Gastrocnemius medialis (tissue), 4 donors: Measurements from ENCODE around the gene PPP2R3C. TPM values are rescaled to one million over a fixed set of nuclear protein-coding genes. Genes with fewer than 3 reads are reported as not detected.
"Not testable (repeated sequence)": the region's sequence is repeated elsewhere in the genome, so short reads cannot be mapped to it uniquely, and the experiment has no call there.

Source experiments
- ATAC-seq, 2 donors: fragments of 150-250 bp; one replicate each; pipeline ENCODE4 v1.9.1; 2016
- DNase-seq, 2 donors: peaks; one replicate each; pipeline ENCODE4 v3.0.0-alpha.2; 2019
- H3K27ac ChIP-seq, 4 donors: fragments of 200-600 bp; sonication (generic); 1 replicate in 1 of 4; 2 replicates in 3 of 4; pipeline ENCODE4 v1.5.1; 2016 to 2018; ENCODE audit warnings: mild to moderate bottlenecking in 2 of 4, moderate library complexity in 1 of 4
- H3K27me3 ChIP-seq, 3 donors: fragments of 200-600 bp; sonication (generic) in 2 of 3; 1 replicate in 1 of 3; 2 replicates in 2 of 3; pipeline versions ENCODE4 v1.5.1 to v1.6.0; 2016 to 2019; ENCODE audit warnings: mild to moderate bottlenecking in 1 of 3, moderate library complexity in 1 of 3
- H3K36me3 ChIP-seq, 2 donors: fragments of 200-600 bp; sonication (generic) in 1 of 2; one replicate each; pipeline ENCODE4 v1.5.1; 2017 to 2018
- H3K4me1 ChIP-seq, 2 donors: fragments of 200-600 bp; sonication (generic) in 1 of 2; one replicate each; pipeline ENCODE4 v1.5.1; 2016 to 2017; ENCODE audit warnings: mild to moderate bottlenecking in 2 of 2
- H3K4me3 ChIP-seq, 4 donors: fragments of 200-600 bp; sonication (generic) in 3 of 4; 1 replicate in 1 of 4; 2 replicates in 3 of 4; pipeline ENCODE4 v1.5.1; 2016 to 2019; ENCODE audit warnings: mild to moderate bottlenecking in 2 of 4
- H3K9me3 ChIP-seq, 3 donors: fragments of 200-600 bp; sonication (generic) in 2 of 3; 1 replicate in 1 of 3; 2 replicates in 2 of 3; pipeline ENCODE4 v1.5.1; 2016 to 2019
- CTCF ChIP-seq, 5 experiments: fragments of 450-650 bp in 3 of 5; fragments of 200-600 bp in 2 of 5; sonication (generic) in 2 of 5; IDR thresholded peaks in 4 of 5; conservative IDR thresholded peaks in 1 of 5; 1 replicate in 4 of 5; 2 replicates in 1 of 5; pipeline ENCODE4 v1.5.1; 2016 to 2019; ENCODE audit warnings: antibody characterized with exemption in 5 of 5, mild to moderate bottlenecking in 3 of 5, moderate library complexity in 3 of 5
- POLR2A ChIP-seq, 2 donors: fragments of 450-650 bp; IDR thresholded peaks; one replicate each; pipeline ENCODE4 v1.6.1; 2017; ENCODE audit warnings: antibody characterized with exemption in 2 of 2, mild to moderate bottlenecking in 2 of 2, moderate library complexity in 2 of 2
- in situ Hi-C, 4 donors: fragments of 200-750 bp; cut with MboI; loops; one replicate each; pipeline versions ENCODE4 v1.15.0 to v1.8.0; 2017; ENCODE audit warnings: low sequenced_read_pairs in 4 of 4
- intact Hi-C: fragments of 100-400 bp; cut with DNase I; formaldehyde crosslinking; loops from one replicate; pipeline ENCODE4 v1.15.1; 2023; ENCODE audit warnings: low total_unique reads
- total RNA-seq, 4 donors: library from RNA; depleted of rRNA; stranded (reverse); fragments of >200 nt; gene quantifications; one replicate each; pipeline versions ENCODE4 v1.1.0 to v1.2.3, GENCODE V29; 2016

PPP2R3C gene
- total RNA-seq, 4 donors from 2014 or later = 27.9 to 59.4 (median 33.2) TPM

GRCh38 chr14:35116242-35116641 lies 5.5 kb downstream of the PPP2R3C start:
- Histone ChIP-seq H3K36me3 (peaks cover 0 to 42% of the 10 kb centered on the region in 2 donors), H3K27ac (no peak overlapping the region), H3K4me3 (no peak overlapping the region), H3K27me3 (no peaks in the 10 kb centered on the region), H3K4me1 (peaks cover 7 to 16% of the 10 kb centered on the region in 2 donors), H3K9me3 (no peaks in the 10 kb centered on the region)
- intact Hi-C loops (no loop called here), in situ Hi-C loops (no loop called here)
- DNase-seq (no peak), ATAC-seq (no peak)
- TF ChIP-seq POLR2A (IDR thresholded peaks at IDR 0.05) = no peak
- no peak for TF ChIP-seq CTCF (IDR thresholded peaks at IDR 0.05 in 4 of 5, conservative IDR thresholded peaks at IDR 0.05 in 1 of 5)

GRCh38 chr14:35114036-35114435 lies 7.8 kb downstream of the PPP2R3C start:
- peaks cover 0 to 10% of the 10 kb centered on the region in 2 donors for H3K4me1 ChIP-seq
- no peak overlapping the region for H3K4me3 ChIP-seq
- H3K27me3 ChIP-seq = no peaks in the 10 kb centered on the region
- intact Hi-C loops (no loop called here), in situ Hi-C loops (no loop called here)
- no peak for TF ChIP-seq CTCF (IDR thresholded peaks at IDR 0.05 in 4 of 5, conservative IDR thresholded peaks at IDR 0.05 in 1 of 5)
- no peak for TF ChIP-seq POLR2A (IDR thresholded peaks at IDR 0.05)
- peaks cover 6 to 64% of the 10 kb centered on the region in 2 donors for H3K36me3 ChIP-seq
- ATAC-seq (no peak), DNase-seq (no peak)
- no peaks in the 10 kb centered on the region for H3K9me3 ChIP-seq
- no peak overlapping the region for H3K27ac ChIP-seq

GRCh38 chr14:35113308-35113950 lies 8.4 kb downstream of the PPP2R3C start:
- TF ChIP-seq CTCF (IDR thresholded peaks at IDR 0.05 in 4 of 5, conservative IDR thresholded peaks at IDR 0.05 in 1 of 5) = no peak
- no peak for TF ChIP-seq POLR2A (IDR thresholded peaks at IDR 0.05)
- no peak for DNase-seq
- no peak for ATAC-seq
- intact Hi-C loops (no loop called here), in situ Hi-C loops (no loop called here)
- H3K4me1 ChIP-seq = peaks cover 0 to 10% of the 10 kb centered on the region in 2 donors
- no peaks in the 10 kb centered on the region for H3K27me3 ChIP-seq
- no peaks in the 10 kb centered on the region for H3K9me3 ChIP-seq
- no peak overlapping the region for H3K4me3 ChIP-seq
- H3K27ac ChIP-seq = no peak overlapping the region
- peaks cover 6 to 69% of the 10 kb centered on the region in 2 donors for H3K36me3 ChIP-seq

- Histone ChIP-seq H3K27me3 (no peaks in the 10 kb centered on the region), H3K27ac (no peak overlapping the region), H3K36me3 (peaks cover 6 to 77% of the 10 kb centered on the region in 2 donors), H3K9me3 (no peaks in the 10 kb centered on the region), H3K4me3 (no peak overlapping the region), H3K4me1 (peaks cover 0 to 10% of the 10 kb centered on the region in 2 donors)
- intact Hi-C loops = no loop called here
- TF ChIP-seq POLR2A (IDR thresholded peaks at IDR 0.05) (no peak), CTCF (IDR thresholded peaks at IDR 0.05 in 4 of 5, conservative IDR thresholded peaks at IDR 0.05 in 1 of 5) (no peak)
- no peak for DNase-seq
- in situ Hi-C loops = no loop called here
- no peak for ATAC-seq
These were observed 9.1 kb downstream of the PPP2R3C start for GRCh38 chr14:35112641-35113040.

- ATAC-seq (no peak), DNase-seq (no peak)
- TF ChIP-seq CTCF (IDR thresholded peaks at IDR 0.05 in 4 of 5, conservative IDR thresholded peaks at IDR 0.05 in 1 of 5) (no peak), POLR2A (IDR thresholded peaks at IDR 0.05) (no peak)
- in situ Hi-C loops = no loop called here
- no peak overlapping the region for H3K27ac ChIP-seq
- no peak overlapping the region for H3K4me3 ChIP-seq
- intact Hi-C loops = no loop called here
- H3K36me3 ChIP-seq = peaks cover 9 to 91% of the 10 kb centered on the region in 2 donors
- H3K27me3 ChIP-seq = no peaks in the 10 kb centered on the region
- H3K9me3 ChIP-seq = no peaks in the 10 kb centered on the region
- no peaks in the 10 kb centered on the region for H3K4me1 ChIP-seq
These were observed 13.9 kb downstream of the PPP2R3C start for GRCh38 chr14:35107866-35108265.

GRCh38 chr14:35094645-35095044 lies 27.1 kb downstream of the PPP2R3C start:
- H3K27me3 ChIP-seq, H3K4me1 ChIP-seq, H3K4me3 ChIP-seq, H3K9me3 ChIP-seq, ATAC-seq, H3K27ac ChIP-seq, intact Hi-C loops, in situ Hi-C loops, DNase-seq: not testable (repeated sequence)
- peaks cover 0 to 87% of the 10 kb centered on the region in 2 donors for H3K36me3 ChIP-seq
